LNCaP clone FGC (cell line): ENCODE results near the gene UNC13A.
"Not testable (repeated sequence)": the region's sequence is repeated elsewhere in the genome, so short reads cannot be mapped to it uniquely, and the experiment has no call there.

Experiments
- DNase-seq: peaks from one replicate; pipeline ENCODE4 v3.0.0-alpha.2; 2011; ENCODE audit warnings: low read depth
- H3K4me3 ChIP-seq: 2 replicates; pipeline ENCODE4 v1.5.1; 2011; ENCODE audit warnings: mild to moderate bottlenecking, low read depth, low read length, control low read depth
- CTCF ChIP-seq: IDR thresholded peaks from 2 replicates; pipeline ENCODE4 v1.5.1; 2012; ENCODE audit warnings: mild to moderate bottlenecking; ENCODE audit not compliant: control insufficient read depth, insufficient read depth; ENCODE audit errors: extremely low read depth

Gene UNC13A

GRCh38 chr19:17602872-17603510 lies 85.2 kb downstream of the UNC13A start:
- no peak for TF ChIP-seq CTCF
- DNase-seq = no peak

DNA sequence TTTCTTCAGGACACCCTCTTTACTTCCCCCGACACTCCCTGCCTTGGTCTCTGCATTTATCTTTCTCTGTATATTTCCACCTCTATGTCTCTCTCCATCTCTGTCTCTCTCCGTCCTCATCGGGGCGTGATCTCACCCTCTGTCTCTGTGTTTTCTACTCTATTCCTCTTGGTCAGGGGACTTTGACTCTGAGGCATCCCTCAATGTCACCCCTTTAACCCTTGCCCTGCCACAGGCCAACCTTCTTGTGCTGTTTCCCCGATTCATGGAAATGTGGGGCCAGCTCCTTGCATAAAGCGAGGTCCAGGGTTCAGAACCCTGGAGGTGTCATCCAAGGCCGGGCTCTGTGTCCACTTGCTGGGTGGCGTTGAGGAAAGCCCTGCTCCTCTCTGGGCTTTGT lies 85.9 kb downstream of the UNC13A start:
- no peak for TF ChIP-seq CTCF
- H3K4me3 ChIP-seq = no peak overlapping the region
- no peak for DNase-seq

More at GRCh38 chr19:17602872-17603510, 85.2 kb downstream of the UNC13A start:
- no peak overlapping the region for H3K4me3 ChIP-seq

DNA sequence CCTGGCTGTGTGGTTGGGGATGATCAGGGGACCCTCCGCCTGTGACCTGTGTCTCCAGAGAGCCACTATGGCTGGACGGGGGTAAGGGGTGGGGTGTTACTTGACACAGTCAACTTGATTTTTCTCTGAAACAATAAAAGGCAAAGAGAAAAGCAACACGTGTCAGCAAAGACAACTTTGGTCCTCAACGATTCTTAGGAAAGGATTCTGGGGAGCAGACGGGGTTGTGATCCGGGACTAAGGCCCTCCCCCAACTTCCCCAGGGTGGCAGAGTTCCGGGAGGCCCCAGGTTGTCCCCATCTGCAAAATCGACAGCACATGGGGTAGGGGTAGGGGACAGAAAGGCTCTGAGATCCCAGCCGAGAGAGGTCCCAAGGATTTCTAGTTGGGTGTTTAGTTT lies 86.5 kb downstream of the UNC13A start:
- no peak for TF ChIP-seq CTCF
- H3K4me3 ChIP-seq = no peak overlapping the region
- no peak for DNase-seq

- H3K4me3 ChIP-seq = no peak overlapping the region
- no peak for TF ChIP-seq CTCF
- no peak for DNase-seq
Measured at GRCh38 chr19:17599780-17600179, 88.4 kb downstream of the UNC13A start.

DNA sequence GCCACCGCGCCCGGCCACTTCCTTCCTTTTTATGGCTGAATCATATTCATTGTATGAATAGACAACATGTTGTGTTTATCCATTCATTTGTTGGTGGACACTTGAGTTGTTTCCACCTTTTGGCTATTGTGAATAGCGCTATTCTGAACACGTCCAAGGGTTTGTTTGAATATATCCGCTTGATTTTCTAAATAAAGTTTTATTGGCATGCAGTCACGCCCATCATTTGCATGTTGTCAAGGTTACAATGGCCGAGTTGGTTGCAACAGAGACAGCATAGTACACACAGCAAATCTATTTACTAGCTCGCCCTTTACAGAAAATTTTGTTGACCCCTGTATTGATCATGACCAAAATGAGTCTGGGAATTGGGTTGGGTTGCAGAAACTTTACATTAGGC lies 89.2 kb downstream of the UNC13A start:
- H3K4me3 ChIP-seq = no peak overlapping the region
- no peak for DNase-seq
- TF ChIP-seq CTCF = no peak

- H3K4me3 ChIP-seq, DNase-seq: not testable (repeated sequence)
Measured at GRCh38 chr19:17598063-17598462, 90.1 kb downstream of the UNC13A start.

- H3K4me3 ChIP-seq, DNase-seq: not testable (repeated sequence)
Measured at GRCh38 chr19:17594296-17594695, 93.9 kb downstream of the UNC13A start.

DNA sequence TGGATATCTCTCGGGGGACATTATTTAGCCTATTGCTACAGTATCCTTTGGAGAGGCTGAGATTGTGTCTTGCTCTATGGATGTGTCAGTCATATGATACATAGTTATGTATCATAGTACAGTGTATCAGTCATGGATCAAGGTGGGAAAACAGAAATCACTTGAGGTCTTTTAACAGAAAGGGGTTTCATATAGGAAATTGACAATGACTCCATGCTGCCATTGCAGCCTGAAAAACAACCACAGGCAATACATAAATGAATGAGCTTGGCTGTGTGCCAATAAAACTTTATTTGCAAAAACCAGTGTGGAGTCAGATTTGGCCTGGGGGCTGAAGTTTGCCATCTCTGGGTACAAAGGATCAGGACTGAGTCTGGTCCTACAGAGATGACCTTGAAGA lies 97.3 kb downstream of the UNC13A start:
- H3K4me3 ChIP-seq = no peak overlapping the region
- no peak for DNase-seq
- TF ChIP-seq CTCF = no peak

GRCh38 chr19:17585395-17585794 lies 102.8 kb downstream of the UNC13A start:
- H3K4me3 ChIP-seq, DNase-seq: not testable (repeated sequence)
